Measurements from ENCODE around the gene ADAP1.
"Not testable (repeated sequence)": the region's sequence is repeated elsewhere in the genome, so short reads cannot be mapped to it uniquely, and the experiment has no call there.

DNA sequence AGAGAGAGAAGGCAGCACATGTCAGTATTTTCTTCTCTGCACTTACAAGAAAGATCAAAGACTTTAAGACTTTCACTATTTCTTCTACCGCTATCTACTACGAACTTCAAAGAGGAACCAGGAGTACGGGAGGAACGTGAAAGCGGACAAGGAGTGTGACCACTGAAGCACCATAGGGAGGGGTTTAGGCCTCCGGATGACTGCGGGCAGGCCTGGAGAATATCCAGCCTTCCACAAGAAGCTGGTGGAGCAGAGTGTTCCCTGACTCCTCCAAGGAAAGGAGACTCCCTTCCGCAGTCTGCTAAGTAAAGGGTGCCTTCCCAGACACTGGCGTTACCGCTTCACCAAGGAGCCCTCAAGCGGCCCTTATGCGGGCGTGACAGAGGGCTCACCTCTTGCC lies 6.5 kb upstream of the ADAP1 start:
- TF ChIP-seq, protein P1, sequence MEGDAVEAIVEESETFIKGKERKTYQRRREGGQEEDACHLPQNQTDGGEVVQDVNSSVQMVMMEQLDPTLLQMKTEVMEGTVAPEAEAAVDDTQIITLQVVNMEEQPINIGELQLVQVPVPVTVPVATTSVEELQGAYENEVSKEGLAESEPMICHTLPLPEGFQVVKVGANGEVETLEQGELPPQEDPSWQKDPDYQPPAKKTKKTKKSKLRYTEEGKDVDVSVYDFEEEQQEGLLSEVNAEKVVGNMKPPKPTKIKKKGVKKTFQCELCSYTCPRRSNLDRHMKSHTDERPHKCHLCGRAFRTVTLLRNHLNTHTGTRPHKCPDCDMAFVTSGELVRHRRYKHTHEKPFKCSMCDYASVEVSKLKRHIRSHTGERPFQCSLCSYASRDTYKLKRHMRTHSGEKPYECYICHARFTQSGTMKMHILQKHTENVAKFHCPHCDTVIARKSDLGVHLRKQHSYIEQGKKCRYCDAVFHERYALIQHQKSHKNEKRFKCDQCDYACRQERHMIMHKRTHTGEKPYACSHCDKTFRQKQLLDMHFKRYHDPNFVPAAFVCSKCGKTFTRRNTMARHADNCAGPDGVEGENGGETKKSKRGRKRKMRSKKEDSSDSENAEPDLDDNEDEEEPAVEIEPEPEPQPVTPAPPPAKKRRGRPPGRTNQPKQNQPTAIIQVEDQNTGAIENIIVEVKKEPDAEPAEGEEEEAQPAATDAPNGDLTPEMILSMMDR (conservative IDR thresholded peaks at IDR 0.05; ENCODE audit: low read depth, low read length) = not testable (repeated sequence)
- TF ChIP-seq EZH2 (IDR thresholded peaks at IDR 0.05; ENCODE audit: low read length, unreplicated experiment) = not testable (repeated sequence)

All from PC-3 (cell line).